Stimulated activated CD8-positive, alpha-beta memory T cell treated with anti-CD3 and anti-CD28 coated beads, Interleukin-4, amount 100 ng/mL, for 4 hours (primary cell): ENCODE data around the gene SRSF12.
A peak's percentile ranks its signal among the peaks of the same experiment; 100 is the strongest.
"Not testable (repeated sequence)": the region's sequence is repeated elsewhere in the genome, so short reads cannot be mapped to it uniquely, and the experiment has no call there.

ENCODE experiments used
- DNase-seq, 2 donors: peaks; one replicate each; pipeline ENCODE4 v3.0.0-alpha.2; 2020; ENCODE audit warnings: low read depth in 2 of 2, low spot score in 1 of 2

Gene SRSF12

DNA sequence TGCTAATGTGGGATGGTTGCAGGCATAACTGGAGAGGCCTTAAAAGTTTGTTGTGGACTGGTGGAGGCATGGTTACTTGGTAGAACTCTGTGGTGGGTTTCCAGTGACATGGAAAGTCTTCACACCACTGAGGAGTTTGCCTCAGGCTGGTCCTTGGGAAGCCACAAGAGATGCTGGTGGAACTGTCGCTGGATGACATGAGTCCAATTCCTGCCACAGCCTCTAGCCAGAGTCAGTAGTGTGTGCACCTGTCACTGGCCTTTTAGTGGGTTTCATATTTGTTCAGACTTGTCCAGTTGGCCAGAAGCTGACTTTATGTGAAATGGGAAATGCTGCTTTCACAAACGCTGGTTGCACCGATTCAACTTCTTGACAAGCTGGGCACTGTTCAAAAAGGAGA, 13.7 kb upstream of the SRSF12 start:
- DNase-seq = no peak

- DNase-seq = not testable (repeated sequence)
Measured at GRCh38 chr6:89128256-89128671, 10.4 kb upstream of the SRSF12 start.

DNA sequence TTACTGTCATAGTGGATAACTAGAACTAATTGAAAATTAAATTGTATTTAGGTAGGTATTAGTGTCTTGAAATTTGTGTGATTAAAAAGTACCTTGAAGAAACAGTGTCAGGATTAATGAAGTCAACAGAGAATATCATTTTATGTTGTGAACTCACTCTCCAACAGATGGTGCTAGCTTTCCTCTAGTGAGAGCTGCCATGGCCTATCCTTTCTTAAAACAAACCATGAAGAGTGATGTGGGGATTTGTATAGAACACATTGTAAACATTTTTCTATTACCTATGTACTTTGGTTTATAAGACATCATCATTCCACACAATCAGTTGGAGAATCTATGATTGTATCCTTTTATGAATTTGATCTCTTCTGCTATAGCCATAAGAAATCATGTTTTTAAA, 4.8 kb upstream of the SRSF12 start:
- no peak for DNase-seq

- DNase-seq = no peak
Measured at GRCh38 chr6:89121934-89122333, 4.1 kb upstream of the SRSF12 start.

GRCh38 chr6:89120371-89120770, 2.5 kb upstream of the SRSF12 start:
- no peak for DNase-seq

DNA sequence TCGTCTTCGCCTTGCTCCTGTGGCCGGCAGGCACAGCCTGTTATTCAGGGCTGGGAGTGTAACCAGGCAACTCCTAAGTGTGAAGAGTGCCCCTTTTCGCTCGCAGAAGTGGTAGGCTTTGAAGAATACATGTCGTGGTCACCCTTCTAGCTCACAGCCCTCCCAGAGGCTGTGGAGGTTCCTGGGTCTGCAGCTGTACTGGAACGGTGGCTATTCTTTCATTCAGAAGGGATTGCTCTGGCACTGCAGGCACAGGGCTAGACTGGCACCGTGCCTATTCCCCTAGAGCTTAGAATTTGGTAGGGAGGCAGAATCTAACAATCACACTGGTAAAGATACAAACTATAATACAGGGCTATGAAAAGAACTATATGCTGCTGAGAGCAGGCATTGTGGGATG, 1.1 kb upstream of the SRSF12 start:
- no peak for DNase-seq

- DNase-seq = no peak
Measured at GRCh38 chr6:89116702-89117101, 1.2 kb downstream of the SRSF12 start.

DNA sequence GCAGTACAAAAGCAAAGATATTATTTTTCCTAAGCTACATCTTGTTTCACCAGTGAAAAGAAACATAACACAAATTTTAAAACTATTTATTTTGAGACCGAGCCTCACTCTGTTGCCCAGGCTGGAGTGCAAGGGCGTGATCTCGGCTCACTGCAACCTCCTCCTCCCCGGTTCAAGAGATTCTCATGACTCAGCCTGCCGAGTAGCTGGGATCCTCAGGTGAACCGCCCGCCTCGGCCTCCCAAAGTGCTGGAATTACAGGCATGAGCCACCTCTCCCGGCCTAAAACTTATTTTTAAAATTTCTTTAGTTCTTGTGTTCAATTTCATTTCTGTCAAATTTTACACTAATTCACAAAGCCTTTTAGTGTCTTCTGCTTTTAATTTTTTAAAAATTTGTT, 5.9 kb downstream of the SRSF12 start:
- no peak for DNase-seq

DNA sequence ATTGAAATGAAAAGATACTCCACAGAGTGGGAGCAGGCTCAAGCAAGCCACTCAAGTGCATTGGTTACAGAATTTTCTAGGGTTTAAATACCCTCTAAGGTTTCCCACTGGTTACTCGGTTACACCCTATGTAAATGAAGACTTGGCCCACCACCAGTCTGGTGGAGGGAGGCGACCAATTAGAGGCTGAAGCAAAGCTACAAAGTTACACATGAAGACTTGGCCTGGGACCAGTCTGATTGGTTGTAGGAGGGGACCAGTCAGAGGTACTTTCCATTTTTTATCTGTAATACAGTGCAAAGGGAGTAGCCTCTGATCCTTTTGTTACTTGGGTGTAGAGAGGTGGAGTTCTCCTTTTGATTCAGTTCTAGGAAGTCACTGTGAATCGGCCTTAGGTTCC, 7.6 kb downstream of the SRSF12 start:
- DNase-seq = no peak

DNA sequence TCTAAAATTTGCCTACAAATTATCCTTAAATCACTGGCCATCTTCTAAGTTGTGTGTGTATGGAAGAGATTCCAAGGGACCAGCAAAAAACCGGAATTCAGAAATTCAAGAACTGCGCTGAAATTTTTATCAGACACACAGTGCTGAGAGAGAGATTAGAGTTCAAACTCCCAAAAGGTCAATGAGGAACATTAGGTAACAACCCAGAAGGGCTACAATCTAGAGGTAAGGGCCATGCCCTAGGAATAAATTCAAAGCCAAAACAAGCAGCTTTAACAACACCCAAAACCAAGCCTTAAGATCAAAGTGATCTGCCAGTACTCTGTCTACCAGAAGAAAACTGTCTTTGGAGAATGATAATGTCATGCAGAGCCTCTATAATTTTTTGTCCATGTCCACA, 17.8 kb downstream of the SRSF12 start:
- DNase-seq = no peak

DNA sequence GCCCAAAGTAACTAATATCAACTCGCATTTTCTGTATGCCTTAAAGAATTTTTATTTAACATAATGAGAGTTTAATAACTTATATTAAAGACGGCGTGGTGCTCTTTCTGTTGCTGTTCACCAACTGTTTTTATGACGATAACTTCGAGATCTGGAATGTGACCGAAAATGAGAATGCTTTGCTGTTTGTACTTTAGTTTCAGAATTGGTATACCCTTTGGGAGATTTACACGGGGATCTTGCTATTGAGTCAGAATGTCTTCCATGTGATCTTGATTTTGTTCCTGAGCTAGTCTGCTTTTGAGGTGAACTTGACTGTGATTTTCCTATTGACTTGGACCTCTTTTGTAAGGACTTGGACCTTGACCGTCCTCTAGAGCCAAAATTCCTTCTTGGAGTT, 19.4 kb downstream of the SRSF12 start:
- no peak for DNase-seq

DNA sequence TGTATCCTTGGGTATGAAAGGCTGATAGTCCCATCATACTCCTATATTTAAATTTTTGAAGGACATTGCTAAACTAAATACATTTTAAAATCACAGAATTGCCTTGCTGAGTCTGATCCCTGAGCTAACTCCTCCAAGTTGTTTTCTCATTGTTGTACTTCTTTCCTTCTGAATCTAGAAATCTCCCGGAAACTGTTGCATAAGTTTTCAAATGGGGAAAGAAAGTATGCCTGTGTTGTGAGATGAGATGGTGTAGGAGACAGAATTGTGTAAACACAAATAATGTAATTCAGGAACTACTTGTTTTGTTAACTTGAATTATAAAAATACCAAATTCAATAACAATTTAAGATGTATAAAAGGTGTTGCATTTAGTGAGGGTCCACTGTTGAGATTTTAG, 30.0 kb downstream of the SRSF12 start:
- DNase-seq = no peak

GRCh38 chr6:89085409-89086205, 32.3 kb downstream of the SRSF12 start:
- DNase-seq = no peak

- no peak for DNase-seq
Measured at GRCh38 chr6:89084954-89085353, 32.9 kb downstream of the SRSF12 start.

GRCh38 chr6:89084542-89084941, 33.3 kb downstream of the SRSF12 start:
- DNase-seq = no peak

DNA sequence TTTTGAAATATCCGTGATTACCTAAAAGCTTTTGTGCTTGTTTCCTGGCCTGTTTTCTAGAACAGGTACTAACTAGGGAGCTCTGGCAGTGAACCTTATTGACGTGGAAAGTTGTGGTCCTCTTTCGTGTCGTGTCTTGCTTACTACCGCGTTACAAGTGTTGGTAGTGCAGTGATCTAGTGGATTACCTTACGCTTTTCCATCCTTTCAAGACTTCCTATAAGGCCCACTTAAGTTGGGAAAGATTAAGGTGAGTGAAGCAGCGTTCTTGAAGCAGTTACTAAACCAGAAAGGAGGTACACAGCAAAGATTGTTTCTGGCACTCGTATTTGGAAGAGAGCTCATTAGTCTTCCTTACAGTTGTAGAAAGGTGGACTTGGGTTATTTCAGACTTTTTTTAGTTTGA, 35.4 kb downstream of the SRSF12 start:
- DNase-seq = no peak

DNA sequence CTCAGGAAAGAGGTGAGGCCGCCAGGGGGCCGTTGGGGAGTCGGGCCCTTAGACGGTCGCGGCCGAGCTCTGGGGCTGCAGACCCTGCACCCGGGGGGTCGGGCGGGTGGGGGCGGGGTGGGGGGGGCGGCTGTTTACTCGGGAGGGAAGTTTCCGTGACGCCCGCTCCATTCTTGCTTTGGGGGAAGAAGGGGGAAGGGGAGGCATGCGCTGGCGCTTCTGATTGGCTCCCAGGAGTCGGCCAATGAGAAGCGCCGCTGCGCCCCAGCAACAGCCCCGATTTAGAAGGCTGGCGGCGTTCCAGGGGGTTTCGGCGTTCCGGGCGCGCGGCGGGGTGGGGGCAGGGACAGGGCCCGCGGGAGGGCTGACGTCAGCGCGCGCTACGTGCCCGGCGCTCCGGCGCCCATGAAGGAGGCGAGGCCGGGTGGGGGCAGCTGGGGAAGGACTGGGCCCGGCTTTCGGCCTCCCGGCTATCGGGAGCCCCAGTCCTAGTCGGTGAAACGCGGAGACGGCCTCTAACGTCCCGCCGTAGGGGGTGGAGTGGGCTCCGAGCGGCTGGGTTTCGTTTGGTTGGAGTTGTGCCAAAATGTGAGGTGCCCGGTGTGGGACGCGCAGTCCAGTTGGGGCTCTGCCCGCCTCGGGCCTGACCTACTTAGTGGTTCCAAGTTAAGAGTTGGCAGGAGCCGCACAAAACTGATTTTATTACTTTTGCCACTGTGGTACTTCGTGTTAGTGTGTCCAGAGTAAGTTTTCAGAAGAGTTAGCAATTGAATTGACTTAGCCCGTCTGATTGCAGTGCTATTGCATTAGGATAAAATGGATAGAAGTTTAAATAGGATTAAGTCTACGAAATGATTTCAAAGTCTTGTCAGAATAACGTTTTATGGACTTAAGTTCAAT, 36.2 kb downstream of the SRSF12 start:
- peak; percentile 97 to 98 for DNase-seq

GRCh38 chr6:89081129-89081422, 36.8 kb downstream of the SRSF12 start:
- no peak for DNase-seq

- DNase-seq = peak; percentile 100
Measured at GRCh38 chr6:89080281-89081128, 37.4 kb downstream of the SRSF12 start, which contains the start of gene PNRC1. Gene PNRC1 (plus strand): TSS chr6:89080751. CDS start chr6:89080895, 144 bp downstream.

DNA sequence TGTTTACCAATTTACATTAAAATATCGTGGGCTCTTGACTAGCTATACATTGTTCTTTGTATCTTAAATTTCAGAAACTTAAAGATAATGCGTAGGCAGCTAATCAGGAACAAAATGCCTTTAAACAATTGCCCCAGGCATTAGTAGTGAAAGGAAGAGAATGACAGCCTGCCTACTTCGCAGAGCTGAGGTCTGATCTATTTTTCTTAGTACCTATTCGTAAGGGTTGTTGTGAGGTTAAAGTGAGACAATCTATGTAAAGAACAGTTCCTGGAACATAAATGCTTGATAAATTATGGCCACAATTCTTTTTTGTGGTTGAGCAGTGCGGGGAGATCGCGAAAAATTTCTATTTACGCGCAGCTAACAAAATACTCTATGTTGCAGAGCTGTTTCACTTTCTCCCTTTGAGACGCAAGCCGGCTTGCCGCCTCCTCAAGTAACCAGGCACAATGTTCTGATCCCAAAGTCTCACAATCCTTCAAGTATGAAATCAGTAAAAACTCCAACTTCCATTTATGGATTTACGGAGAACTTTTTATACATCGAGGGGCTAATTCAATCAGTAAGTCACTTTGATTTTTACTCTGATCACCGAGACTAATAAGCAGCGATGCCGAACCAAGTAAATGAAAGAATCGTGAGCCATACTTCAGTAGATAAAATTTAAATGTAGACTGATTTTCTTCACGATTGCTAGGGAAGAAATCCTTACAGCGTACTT, 38.2 kb downstream of the SRSF12 start:
- peak; percentile 21 to 35 for DNase-seq

DNA sequence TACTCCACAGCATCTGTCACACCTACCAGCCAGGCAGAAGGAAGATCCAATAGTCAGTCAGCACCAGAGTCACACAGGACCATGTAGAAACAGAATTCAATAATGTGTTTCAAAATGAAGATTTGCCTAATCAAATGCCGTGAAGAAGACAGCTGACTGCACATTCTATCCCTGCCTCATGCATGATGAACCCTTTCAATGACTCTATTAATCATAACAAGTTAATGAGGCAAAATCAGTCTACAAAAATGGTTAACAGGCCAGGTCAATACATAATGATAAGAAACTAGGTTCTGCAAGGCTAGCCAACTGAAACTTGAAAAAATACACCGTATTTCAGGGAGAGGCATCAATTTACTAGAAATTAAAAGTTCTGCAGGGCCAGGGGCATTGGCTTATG, 44.0 kb downstream of the SRSF12 start:
- DNase-seq = no peak
